Muscle of back (tissue), 11 donors: ENCODE data around the gene UACA. TPM values are rescaled to one million over a fixed set of nuclear protein-coding genes. Genes with fewer than 3 reads are reported as not detected.

Experiments used
- DNase-seq, 3 donors: peaks; one replicate each; pipeline versions ENCODE4 v3.0.0 to v3.0.0-alpha.2; 2013
- polyA plus RNA-seq, 10 donors: library from polyadenylated mRNA; unstranded; fragments of 120-200 nt; gene quantifications; one replicate each; pipeline ENCODE4 v1.2.1, GENCODE V29; 2013; ENCODE audit not compliant: insufficient read length in 10 of 10

The UACA gene
- polyA plus RNA-seq, 10 donors = 95.3 to 192 (median 123) TPM

- DNase-seq = no peak
Observed at GRCh38 chr15:70786996-70787395, 23.6 kb upstream of the UACA start.

- DNase-seq = no peak
Observed at GRCh38 chr15:70783610-70784022, 20.3 kb upstream of the UACA start.

GRCh38 chr15:70783041-70783440 is 19.7 kb upstream of the UACA start:
- DNase-seq = no peak

- DNase-seq = no peak
Observed at GRCh38 chr15:70781236-70781635, 17.9 kb upstream of the UACA start.

GRCh38 chr15:70778258-70779076 is 15.1 kb upstream of the UACA start:
- peak in 1 of 3 donors; percentile 53 for DNase-seq

- DNase-seq = no peak
Observed at GRCh38 chr15:70777170-70777926, 14.0 kb upstream of the UACA start.

- DNase-seq = peak in 1 of 3 donors; percentile 75
Observed at GRCh38 chr15:70775160-70775559, 11.8 kb upstream of the UACA start.

- DNase-seq = no peak
Observed at GRCh38 chr15:70772402-70772801, 9.0 kb upstream of the UACA start.

GRCh38 chr15:70770863-70771262 is 7.5 kb upstream of the UACA start:
- no peak for DNase-seq

GRCh38 chr15:70768257-70768883 is 5.0 kb upstream of the UACA start:
- no peak for DNase-seq

GRCh38 chr15:70767667-70768066 is 4.3 kb upstream of the UACA start:
- no peak for DNase-seq

GRCh38 chr15:70766597-70766996 is 3.2 kb upstream of the UACA start:
- DNase-seq = no peak

- DNase-seq = no peak
Observed at GRCh38 chr15:70765504-70766281, 2.3 kb upstream of the UACA start.

GRCh38 chr15:70763950-70764730 is 782 bp upstream of the UACA start:
- DNase-seq = no peak

GRCh38 chr15:70762469-70763119 is 764 bp downstream of the UACA start:
- DNase-seq = peak; percentile 35 to 73 (median 53)

- DNase-seq = no peak
Observed at GRCh38 chr15:70761931-70762468, 1.4 kb downstream of the UACA start.

- DNase-seq = no peak
Observed at GRCh38 chr15:70761046-70761445, 2.3 kb downstream of the UACA start.

GRCh38 chr15:70758790-70759462 is 4.4 kb downstream of the UACA start:
- no peak for DNase-seq

- no peak for DNase-seq
Observed at GRCh38 chr15:70757627-70758026, 5.7 kb downstream of the UACA start.

GRCh38 chr15:70754862-70755261 is 8.5 kb downstream of the UACA start:
- DNase-seq = no peak
